WERI-Rb-1 (cell line): ENCODE measurements around the gene GPR68.
"Not testable (repeated sequence)": the region's sequence is repeated elsewhere in the genome, so short reads cannot be mapped to it uniquely, and the experiment has no call there.

Source experiments
- DNase-seq: peaks from one replicate; pipeline ENCODE4 v3.0.0-alpha.2; 2020
- H3K27ac ChIP-seq: fragments of 250-450 bp; sonication (Bioruptor Pico); 2 replicates; pipeline ENCODE4 v1.5.1; 2020; ENCODE audit warnings: mild to moderate bottlenecking, moderate library complexity
- H3K27me3 ChIP-seq: fragments of 250-450 bp; sonication (Bioruptor Pico); 2 replicates; pipeline ENCODE4 v1.5.1; 2021; ENCODE audit warnings: mild to moderate bottlenecking, low read depth, moderate library complexity; ENCODE audit not compliant: insufficient read depth, severe bottlenecking
- H3K36me3 ChIP-seq: fragments of 250-450 bp; sonication (Bioruptor Pico); 2 replicates; pipeline ENCODE4 v1.5.1; 2020; ENCODE audit warnings: mild to moderate bottlenecking, moderate library complexity
- H3K4me3 ChIP-seq: 2 replicates; pipeline ENCODE4 v1.5.1; 2011; ENCODE audit warnings: low read depth, mild to moderate bottlenecking, control low read depth, low read length
- H3K9me3 ChIP-seq: fragments of 250-450 bp; sonication (Bioruptor Pico); 2 replicates; pipeline ENCODE4 v1.5.1; 2021; ENCODE audit warnings: mild to moderate bottlenecking, moderate library complexity; ENCODE audit not compliant: severe bottlenecking
- TF ChIP-seq, protein P1 (sequence below): IDR thresholded peaks from 2 replicates; pipeline ENCODE4 v1.5.1; 2011; ENCODE audit warnings: low read depth, mild to moderate bottlenecking, control low read depth, inconsistent platforms, low read length

The GPR68 gene

DNA sequence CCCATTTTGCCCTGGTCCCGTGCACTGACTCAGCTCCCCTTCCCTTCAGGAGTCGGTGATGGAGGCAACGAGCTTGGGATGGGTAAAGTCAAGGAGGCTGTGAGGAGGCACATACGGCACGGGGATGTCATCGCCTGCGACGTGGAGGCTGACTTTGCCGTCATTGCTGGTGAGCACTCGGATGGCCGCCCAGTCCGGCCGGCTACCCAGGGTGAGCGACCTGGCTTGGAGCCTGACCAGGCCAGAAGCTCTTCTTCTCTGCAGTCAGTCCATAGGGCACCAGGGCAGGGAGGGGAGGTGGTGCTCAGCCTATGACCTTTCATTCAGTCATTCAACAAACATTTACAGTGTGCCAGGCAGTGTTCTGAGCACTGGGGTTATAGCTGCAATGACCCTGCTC lies 39.8 kb downstream of the GPR68 start:
- no peaks in the 10 kb centered on the region for H3K27me3 ChIP-seq
- DNase-seq = no peak
- H3K4me3 ChIP-seq = no peak overlapping the region
- no peak overlapping the region for H3K27ac ChIP-seq
- H3K36me3 ChIP-seq = peaks cover 21% of the 10 kb centered on the region
- TF ChIP-seq, protein P1, sequence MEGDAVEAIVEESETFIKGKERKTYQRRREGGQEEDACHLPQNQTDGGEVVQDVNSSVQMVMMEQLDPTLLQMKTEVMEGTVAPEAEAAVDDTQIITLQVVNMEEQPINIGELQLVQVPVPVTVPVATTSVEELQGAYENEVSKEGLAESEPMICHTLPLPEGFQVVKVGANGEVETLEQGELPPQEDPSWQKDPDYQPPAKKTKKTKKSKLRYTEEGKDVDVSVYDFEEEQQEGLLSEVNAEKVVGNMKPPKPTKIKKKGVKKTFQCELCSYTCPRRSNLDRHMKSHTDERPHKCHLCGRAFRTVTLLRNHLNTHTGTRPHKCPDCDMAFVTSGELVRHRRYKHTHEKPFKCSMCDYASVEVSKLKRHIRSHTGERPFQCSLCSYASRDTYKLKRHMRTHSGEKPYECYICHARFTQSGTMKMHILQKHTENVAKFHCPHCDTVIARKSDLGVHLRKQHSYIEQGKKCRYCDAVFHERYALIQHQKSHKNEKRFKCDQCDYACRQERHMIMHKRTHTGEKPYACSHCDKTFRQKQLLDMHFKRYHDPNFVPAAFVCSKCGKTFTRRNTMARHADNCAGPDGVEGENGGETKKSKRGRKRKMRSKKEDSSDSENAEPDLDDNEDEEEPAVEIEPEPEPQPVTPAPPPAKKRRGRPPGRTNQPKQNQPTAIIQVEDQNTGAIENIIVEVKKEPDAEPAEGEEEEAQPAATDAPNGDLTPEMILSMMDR = no peak
- H3K9me3 ChIP-seq = no peaks in the 10 kb centered on the region

DNA sequence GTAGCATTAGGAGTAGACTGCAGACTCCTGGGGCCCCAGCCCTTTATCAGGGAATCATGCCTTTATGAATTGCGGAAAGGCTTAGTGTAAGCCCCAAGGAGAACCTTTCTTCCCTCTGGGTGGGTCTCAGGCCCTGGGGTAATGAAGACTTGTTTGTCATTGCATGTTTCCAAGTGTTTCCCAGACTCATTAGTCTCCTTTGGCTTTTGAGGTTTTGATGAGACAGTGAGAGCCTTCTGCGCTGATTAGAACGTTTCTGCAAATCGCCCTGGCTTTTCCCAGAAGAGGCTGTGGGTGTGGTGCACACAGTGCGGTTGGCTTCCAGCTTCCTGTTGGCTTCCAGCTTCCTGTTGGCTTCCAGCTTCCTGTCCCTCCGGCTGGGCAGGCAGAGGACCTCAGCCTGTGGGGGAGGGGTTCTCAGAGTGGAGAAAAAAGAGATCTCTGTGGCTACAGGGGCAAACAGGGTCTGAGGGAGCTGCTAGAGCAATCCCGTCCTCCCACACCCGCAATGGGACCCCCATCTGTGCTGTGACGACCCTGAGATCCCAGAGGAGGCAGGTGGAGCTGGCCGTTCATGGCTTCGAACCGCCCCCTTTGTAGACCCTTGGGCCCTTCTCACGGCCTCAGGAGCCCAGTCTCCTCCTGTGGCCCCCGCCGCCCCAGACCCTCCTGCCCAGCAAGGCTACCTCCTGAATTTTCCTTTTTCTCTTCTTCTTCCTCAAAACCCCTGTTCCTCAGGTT lies 42.1 kb downstream of the GPR68 start:
- no peak overlapping the region for H3K4me3 ChIP-seq
- TF ChIP-seq, protein P1 = no peak
- H3K27ac ChIP-seq = peak overlapping the region; percentile 42

DNA sequence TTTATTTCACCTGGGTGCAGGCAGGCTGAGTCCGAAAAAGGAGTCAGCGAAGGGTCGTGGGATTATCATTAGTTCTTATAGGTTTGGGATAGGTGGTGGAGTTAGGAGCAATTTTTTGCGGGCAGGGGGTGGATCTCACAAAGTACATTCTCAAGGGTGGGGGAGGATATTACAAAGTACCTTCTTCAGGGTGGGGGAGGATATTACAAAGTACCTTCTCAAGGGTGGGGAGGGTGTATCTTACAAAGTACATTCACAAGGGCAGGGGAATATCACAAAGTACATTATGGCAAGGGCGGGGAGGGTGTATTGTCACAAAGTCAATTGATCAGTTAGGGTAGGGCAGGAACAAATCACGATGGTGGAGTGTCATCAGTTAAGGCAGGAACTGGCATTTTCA lies 43.7 kb downstream of the GPR68 start:
- DNase-seq, H3K27me3 ChIP-seq, H3K27ac ChIP-seq, H3K9me3 ChIP-seq, H3K4me3 ChIP-seq: not testable (repeated sequence)
- peaks cover 22% of the 10 kb centered on the region for H3K36me3 ChIP-seq

More for the DNA sequence above, 42.1 kb downstream of the GPR68 start:
- Histone ChIP-seq H3K27me3 (no peaks in the 10 kb centered on the region), H3K9me3 (no peaks in the 10 kb centered on the region), H3K36me3 (peaks cover 22% of the 10 kb centered on the region)
- DNase-seq = peak; percentile 42

DNA sequence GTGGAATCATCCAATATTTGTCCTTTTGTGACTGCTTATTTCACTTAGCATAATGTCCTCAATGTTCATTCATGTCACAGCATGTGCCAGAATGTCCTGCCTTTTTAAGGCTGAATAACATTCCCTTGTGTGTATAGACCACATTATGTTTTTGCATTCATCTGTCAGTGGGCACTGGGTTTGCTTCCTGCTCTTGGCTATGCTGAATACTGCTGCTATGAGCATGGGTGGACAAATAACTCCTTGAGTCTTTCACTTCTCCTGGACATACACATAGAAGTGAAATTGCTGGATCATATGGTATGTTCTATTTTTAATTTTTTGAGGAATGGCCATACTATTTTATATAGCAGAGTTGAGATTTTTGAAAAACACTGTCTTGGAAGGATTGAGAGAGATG lies 46.9 kb downstream of the GPR68 start:
- H3K4me3 ChIP-seq = no peak overlapping the region
- H3K27ac ChIP-seq = no peak overlapping the region
- H3K36me3 ChIP-seq = peaks cover 14% of the 10 kb centered on the region
- TF ChIP-seq, protein P1 = no peak
- no peak for DNase-seq
- H3K9me3 ChIP-seq = no peaks in the 10 kb centered on the region
- no peaks in the 10 kb centered on the region for H3K27me3 ChIP-seq

DNA sequence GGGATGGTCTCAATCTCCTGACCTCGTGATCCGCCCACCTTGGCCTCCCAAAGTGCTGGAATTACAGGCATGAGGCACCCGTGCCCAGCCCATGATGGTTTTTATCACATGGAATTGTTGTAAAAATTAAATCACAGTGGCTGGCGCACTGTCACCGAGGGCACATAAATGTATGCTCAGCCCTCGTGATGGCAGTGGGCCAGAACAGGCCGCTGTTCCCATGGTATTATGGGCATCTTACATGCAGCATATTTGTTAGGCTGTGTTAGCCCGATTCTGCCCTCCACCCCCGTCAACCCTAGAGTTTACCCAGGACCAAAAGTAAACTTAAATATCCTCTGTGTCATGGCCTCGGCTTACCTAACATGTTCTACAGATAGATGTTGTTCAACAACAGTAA lies 48.6 kb downstream of the GPR68 start:
- Histone ChIP-seq H3K4me3 (no peak overlapping the region), H3K27ac (no peak overlapping the region), H3K9me3 (no peaks in the 10 kb centered on the region), H3K27me3 (no peaks in the 10 kb centered on the region), H3K36me3 (peaks cover 11% of the 10 kb centered on the region)
- TF ChIP-seq, protein P1 = no peak
- no peak for DNase-seq

DNA sequence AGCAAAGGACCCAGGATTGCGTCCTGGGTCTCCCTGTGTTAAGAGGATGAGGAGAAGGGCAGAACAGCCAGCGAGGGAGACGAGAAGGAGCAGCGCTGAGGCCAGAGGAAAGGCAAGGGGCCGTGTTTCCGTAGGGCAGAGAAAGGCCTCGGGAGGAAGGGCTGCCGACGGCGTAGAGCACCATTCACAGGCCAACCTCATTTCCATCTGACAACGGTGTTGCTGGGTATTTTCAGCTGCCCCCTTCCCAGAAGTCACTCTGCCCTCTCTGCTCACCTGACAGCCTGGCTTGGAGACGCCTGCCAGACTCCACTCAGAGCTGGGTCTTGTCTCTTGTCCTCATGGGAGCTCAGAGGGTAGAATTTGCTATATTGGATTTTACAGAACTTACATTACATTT lies 51.4 kb downstream of the GPR68 start:
- TF ChIP-seq, protein P1 = no peak
- no peak overlapping the region for H3K27ac ChIP-seq
- no peaks in the 10 kb centered on the region for H3K9me3 ChIP-seq
- no peaks in the 10 kb centered on the region for H3K27me3 ChIP-seq
- H3K4me3 ChIP-seq = no peak overlapping the region
- no peak for DNase-seq
- peaks cover 6% of the 10 kb centered on the region for H3K36me3 ChIP-seq
